H54 (cell line): ENCODE data around the gene ZDHHC5.

Source experiments
- DNase-seq: peaks from one replicate; pipeline ENCODE4 v3.0.0; 2011; ENCODE audit warnings: low spot score, mixed read lengths; ENCODE audit not compliant: insufficient read length
- FAIRE-seq: peaks from 3 replicates; lab custom pipeline; 2011; peaks lifted over from hg19 to GRCh38; lab: Jason Lieb, UNC
- POLR2A ChIP-seq: IDR thresholded peaks from 2 replicates; pipeline ENCODE4 v1.6.1; 2011; ENCODE audit warnings: low read depth, mild to moderate bottlenecking, low read length

Gene ZDHHC5

GRCh38 chr11:57667736-57668433 lies at the start of gene ZDHHC5:
TSS of gene ZDHHC5 (plus strand) at chr11:57668114. CDS start at chr11:57673091, 4,977 bp downstream.
- DNase-seq (peak; percentile 95), FAIRE-seq (peak; percentile 67)
- peak; percentile 96 for TF ChIP-seq POLR2A

- FAIRE-seq, result no peak
- no peak for TF ChIP-seq POLR2A
These were observed 49.5 kb upstream of the ZDHHC5 start for GRCh38 chr11:57618438-57618837.

GRCh38 chr11:57619331-57619730 lies 48.6 kb upstream of the ZDHHC5 start:
- no peak for DNase-seq
- FAIRE-seq, result no peak
- no peak for TF ChIP-seq POLR2A

More at GRCh38 chr11:57618438-57618837, 49.5 kb upstream of the ZDHHC5 start:
- DNase-seq, result no peak

GRCh38 chr11:57620467-57620866 lies 47.4 kb upstream of the ZDHHC5 start:
- no peak for FAIRE-seq
- DNase-seq, result no peak
- no peak for TF ChIP-seq POLR2A

- no peak for TF ChIP-seq POLR2A
- FAIRE-seq (no peak), DNase-seq (no peak)
These were observed 45.7 kb upstream of the ZDHHC5 start for GRCh38 chr11:57622263-57622662.

- TF ChIP-seq POLR2A, result no peak
- no peak for DNase-seq
- FAIRE-seq, result no peak
These were observed 43.0 kb upstream of the ZDHHC5 start for GRCh38 chr11:57624864-57625263.

GRCh38 chr11:57626895-57627294 lies 41.0 kb upstream of the ZDHHC5 start:
- TF ChIP-seq POLR2A, result no peak
- no peak for FAIRE-seq
- no peak for DNase-seq

GRCh38 chr11:57630171-57630570 lies 37.7 kb upstream of the ZDHHC5 start:
- FAIRE-seq, result no peak
- no peak for TF ChIP-seq POLR2A
- no peak for DNase-seq

GRCh38 chr11:57632116-57632515 lies 35.8 kb upstream of the ZDHHC5 start:
- no peak for FAIRE-seq
- no peak for DNase-seq
- TF ChIP-seq POLR2A, result no peak

- no peak for TF ChIP-seq POLR2A
- no peak for DNase-seq
- no peak for FAIRE-seq
These were observed 34.4 kb upstream of the ZDHHC5 start for GRCh38 chr11:57633394-57634070.

GRCh38 chr11:57634311-57634710 lies 33.6 kb upstream of the ZDHHC5 start:
- no peak for TF ChIP-seq POLR2A
- FAIRE-seq, result no peak
- DNase-seq, result no peak

GRCh38 chr11:57635246-57635645 lies 32.7 kb upstream of the ZDHHC5 start:
- no peak for DNase-seq
- TF ChIP-seq POLR2A, result no peak
- FAIRE-seq, result no peak

GRCh38 chr11:57637626-57638004 lies 30.3 kb upstream of the ZDHHC5 start:
- FAIRE-seq (no peak), DNase-seq (no peak)
- no peak for TF ChIP-seq POLR2A

- peak; percentile 74 for TF ChIP-seq POLR2A
- peak; percentile 95 for DNase-seq
- no peak for FAIRE-seq
These were observed 29.7 kb upstream of the ZDHHC5 start for GRCh38 chr11:57638005-57638781.
